Esophagus squamous epithelium (tissue), 5 donors: ENCODE measurements around the gene FAM120B. TPM values are rescaled to one million over a fixed set of nuclear protein-coding genes. Genes with fewer than 3 reads are reported as not detected.

Experiments
- DNase-seq: peaks from one replicate; lab custom pipeline; 2025; lab: John Stamatoyannopoulos, UW
- H3K27ac ChIP-seq, 4 donors: fragments of 200-600 bp; sonication (generic); one replicate each; pipeline ENCODE4 v1.5.1; 2016 to 2019; ENCODE audit warnings: mild to moderate bottlenecking in 1 of 4
- H3K27me3 ChIP-seq, 4 donors: fragments of 200-600 bp; sonication (generic); 1 replicate in 3 of 4; 2 replicates in 1 of 4; pipeline versions ENCODE4 v1.5.1 to v1.6.0; 2017 to 2021; ENCODE audit warnings: antibody characterized with exemption in 1 of 4
- H3K36me3 ChIP-seq, 3 donors: fragments of 200-600 bp; sonication (generic); one replicate each; pipeline ENCODE4 v1.5.1; 2016 to 2019
- H3K4me1 ChIP-seq, 3 donors: fragments of 200-600 bp; sonication (generic); one replicate each; pipeline ENCODE4 v1.5.1; 2017 to 2019
- H3K4me3 ChIP-seq, 4 donors: fragments of 200-600 bp; sonication (generic); 1 replicate in 3 of 4; 2 replicates in 1 of 4; pipeline ENCODE4 v1.5.1; 2016 to 2019; ENCODE audit warnings: mild to moderate bottlenecking in 2 of 4, moderate library complexity in 1 of 4
- H3K9me3 ChIP-seq, 3 donors: fragments of 200-600 bp; sonication (generic); one replicate each; pipeline ENCODE4 v1.5.1; 2016 to 2019
- POLR2A ChIP-seq, 4 donors: fragments of 450-650 bp; IDR thresholded peaks; one replicate each; pipeline ENCODE4 v1.6.1; 2017; ENCODE audit warnings: antibody characterized with exemption in 4 of 4, mild to moderate bottlenecking in 4 of 4, moderate library complexity in 3 of 4
- whole genome bisulfite sequencing, 2 donors: methylation state at CpG; one replicate each; pipeline ENCODE4 v1.1.5; 2018; 5-methylcytosine and 5-hydroxymethylcytosine counted together
- intact Hi-C: fragments of 100-400 bp; cut with DNase I; formaldehyde crosslinking; loops from one replicate; pipeline ENCODE4 v1.15.0; 2022
- total RNA-seq, 4 donors: library from RNA; depleted of rRNA; stranded (reverse); fragments of >200 nt; gene quantifications; one replicate each; pipeline ENCODE4 v1.1.0, GENCODE V29; 2016
- TF ChIP-seq, protein P1 (sequence below), 6 experiments: fragments of 450-650 bp in 4 of 6; fragments of 200-600 bp in 2 of 6; sonication (generic) in 2 of 6; IDR thresholded peaks; one replicate each; pipeline ENCODE4 v1.5.1; 2016 to 2019; ENCODE audit warnings: antibody characterized with exemption in 6 of 6, mild to moderate bottlenecking in 4 of 6, moderate library complexity in 4 of 6
- donor health status: DM: yes; HTN: yes; CAD: no.

FAM120B gene
- total RNA-seq, 4 donors from 2014 or later = 8.4 to 25.6 (median 12.9) TPM

GRCh38 chr6:170402318-170403040 lies 95.9 kb downstream of the FAM120B start:
- WGBS, 2 donors = 87 to 90% methylated on average over 10 to 13 of the region's 13 CpGs
- no peak overlapping the region for H3K4me3 ChIP-seq
- peaks cover 0 to 84% (median 4%) of the 10 kb centered on the region in 3 donors for H3K36me3 ChIP-seq
- no peaks in the 10 kb centered on the region for H3K27me3 ChIP-seq
- no peak overlapping the region for H3K27ac ChIP-seq
- TF ChIP-seq POLR2A (IDR thresholded peaks at IDR 0.05) = no peak
- TF ChIP-seq, protein P1, sequence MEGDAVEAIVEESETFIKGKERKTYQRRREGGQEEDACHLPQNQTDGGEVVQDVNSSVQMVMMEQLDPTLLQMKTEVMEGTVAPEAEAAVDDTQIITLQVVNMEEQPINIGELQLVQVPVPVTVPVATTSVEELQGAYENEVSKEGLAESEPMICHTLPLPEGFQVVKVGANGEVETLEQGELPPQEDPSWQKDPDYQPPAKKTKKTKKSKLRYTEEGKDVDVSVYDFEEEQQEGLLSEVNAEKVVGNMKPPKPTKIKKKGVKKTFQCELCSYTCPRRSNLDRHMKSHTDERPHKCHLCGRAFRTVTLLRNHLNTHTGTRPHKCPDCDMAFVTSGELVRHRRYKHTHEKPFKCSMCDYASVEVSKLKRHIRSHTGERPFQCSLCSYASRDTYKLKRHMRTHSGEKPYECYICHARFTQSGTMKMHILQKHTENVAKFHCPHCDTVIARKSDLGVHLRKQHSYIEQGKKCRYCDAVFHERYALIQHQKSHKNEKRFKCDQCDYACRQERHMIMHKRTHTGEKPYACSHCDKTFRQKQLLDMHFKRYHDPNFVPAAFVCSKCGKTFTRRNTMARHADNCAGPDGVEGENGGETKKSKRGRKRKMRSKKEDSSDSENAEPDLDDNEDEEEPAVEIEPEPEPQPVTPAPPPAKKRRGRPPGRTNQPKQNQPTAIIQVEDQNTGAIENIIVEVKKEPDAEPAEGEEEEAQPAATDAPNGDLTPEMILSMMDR (IDR thresholded peaks at IDR 0.05) = no peak
- H3K9me3 ChIP-seq = no peaks in the 10 kb centered on the region
- DNase-seq = no peak
- intact Hi-C loops = no loop called here
- H3K4me1 ChIP-seq = no peaks in the 10 kb centered on the region

GRCh38 chr6:170403451-170403850 lies 96.9 kb downstream of the FAM120B start:
- H3K9me3 ChIP-seq = no peaks in the 10 kb centered on the region
- intact Hi-C loops = no loop called here
- peaks cover 0 to 78% (median 4%) of the 10 kb centered on the region in 3 donors for H3K36me3 ChIP-seq
- H3K27ac ChIP-seq = no peak overlapping the region
- no peaks in the 10 kb centered on the region for H3K27me3 ChIP-seq
- DNase-seq = no peak
- TF ChIP-seq, protein P1 (IDR thresholded peaks at IDR 0.05) = no peak
- TF ChIP-seq POLR2A (IDR thresholded peaks at IDR 0.05) = no peak
- H3K4me1 ChIP-seq = no peaks in the 10 kb centered on the region
- H3K4me3 ChIP-seq = no peak overlapping the region
- 90% methylated on average over 3 of the region's 3 CpGs; no CpG with 5 or more reads in 1 of the 2 donors for WGBS, 2 donors

GRCh38 chr6:170404036-170404435 lies 97.5 kb downstream of the FAM120B start:
- intact Hi-C loops = no loop called here
- no peaks in the 10 kb centered on the region for H3K4me1 ChIP-seq
- no peaks in the 10 kb centered on the region for H3K27me3 ChIP-seq
- H3K9me3 ChIP-seq = no peaks in the 10 kb centered on the region
- no peak for DNase-seq
- WGBS, 2 donors = 80 to 82% methylated on average over 9 of the region's 9 CpGs
- TF ChIP-seq, protein P1 (IDR thresholded peaks at IDR 0.05) = no peak
- TF ChIP-seq POLR2A (IDR thresholded peaks at IDR 0.05) = no peak
- H3K4me3 ChIP-seq = no peak overlapping the region
- peaks cover 0 to 72% (median 4%) of the 10 kb centered on the region in 3 donors for H3K36me3 ChIP-seq
- no peak overlapping the region for H3K27ac ChIP-seq

DNA sequence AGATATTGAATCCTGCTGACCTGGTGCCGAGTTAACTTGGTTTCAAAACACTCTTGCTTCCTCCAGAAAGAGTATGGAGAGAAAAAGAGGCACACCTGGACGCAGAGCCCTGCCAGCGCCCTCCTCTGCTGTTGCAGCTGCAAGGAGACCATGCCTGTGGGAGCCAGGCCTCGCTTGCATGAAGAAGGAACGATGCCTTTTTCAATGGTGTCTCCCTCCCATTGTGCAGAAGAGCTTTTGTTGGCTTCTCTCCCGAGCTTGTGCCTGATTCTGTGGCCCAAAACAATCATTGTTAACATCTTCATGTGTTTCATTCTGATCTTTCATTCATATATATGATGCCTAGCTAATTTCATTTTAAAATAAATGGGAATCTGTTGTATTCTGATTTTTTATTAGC lies 98.1 kb downstream of the FAM120B start:
- DNase-seq = no peak
- Histone ChIP-seq H3K4me3 (no peak overlapping the region), H3K27ac (no peak overlapping the region), H3K36me3 (peaks cover 0 to 66% (median 4%) of the 10 kb centered on the region in 3 donors), H3K4me1 (no peaks in the 10 kb centered on the region), H3K9me3 (no peaks in the 10 kb centered on the region), H3K27me3 (no peaks in the 10 kb centered on the region)
- TF ChIP-seq, protein P1 (IDR thresholded peaks at IDR 0.05) = no peak
- no peak for TF ChIP-seq POLR2A (IDR thresholded peaks at IDR 0.05)
- intact Hi-C loops = no loop called here
- WGBS, 2 donors = 80 to 82% methylated on average over 6 of the region's 6 CpGs

GRCh38 chr6:170405311-170405975 lies 98.9 kb downstream of the FAM120B start:
- DNase-seq = no peak
- H3K27me3 ChIP-seq = no peaks in the 10 kb centered on the region
- no peak overlapping the region for H3K27ac ChIP-seq
- H3K4me3 ChIP-seq = no peak overlapping the region
- peaks cover 0 to 58% (median 4%) of the 10 kb centered on the region in 3 donors for H3K36me3 ChIP-seq
- H3K4me1 ChIP-seq = no peaks in the 10 kb centered on the region
- TF ChIP-seq, protein P1 (IDR thresholded peaks at IDR 0.05) = no peak
- TF ChIP-seq POLR2A (IDR thresholded peaks at IDR 0.05) = no peak
- intact Hi-C loops = no loop called here
- 35 to 51% methylated on average over 7 to 8 of the region's 8 CpGs for WGBS, 2 donors
- peaks cover 0 to 3% (median 0%) of the 10 kb centered on the region in 3 donors for H3K9me3 ChIP-seq
